ENCODE measurements around the gene TF.

Gene TF

GRCh38 chr3:133744241-133744640 lies 2.0 kb upstream of the TF start:
- Histone ChIP-seq H3K27me3 (ENCODE audit: insufficient read depth, poor library complexity, severe bottlenecking) (peaks cover 26% of the 10 kb centered on the region), H3K4me3 (replicated peaks; ENCODE audit: insufficient read depth, low read length) (no peak overlapping the region), H3K27ac (replicated peaks) (no peak overlapping the region)
- no peak for DNase-seq (ENCODE audit: low read depth in 1 of 2, low spot score in 1 of 2)
- TF ChIP-seq REST (IDR thresholded peaks at IDR 0.05; ENCODE audit: insufficient replicate concordance, low read depth): no peak
- TF ChIP-seq GABPA (IDR thresholded peaks at IDR 0.05; ENCODE audit: low read depth): no peak
- no peak for TF ChIP-seq SPI1 (IDR thresholded peaks at IDR 0.05; ENCODE audit: borderline replicate concordance, low read depth)
- TF ChIP-seq POLR2AphosphoS5 (IDR thresholded peaks at IDR 0.05; ENCODE audit: low read depth): no peak
- no peak for TF ChIP-seq CTCF (IDR thresholded peaks at IDR 0.05; ENCODE audit: insufficient read depth, low read length)

- Histone ChIP-seq H3K4me3 (replicated peaks; ENCODE audit: insufficient read depth, low read length) (no peak overlapping the region), H3K27ac (replicated peaks) (no peak overlapping the region), H3K27me3 (ENCODE audit: insufficient read depth, poor library complexity, severe bottlenecking) (peaks cover 26% of the 10 kb centered on the region)
- no peak for DNase-seq (ENCODE audit: low read depth in 1 of 2, low spot score in 1 of 2)
- TF ChIP-seq SPI1 (IDR thresholded peaks at IDR 0.05; ENCODE audit: borderline replicate concordance, low read depth): no peak
- TF ChIP-seq GABPA (IDR thresholded peaks at IDR 0.05; ENCODE audit: low read depth): no peak
- no peak for TF ChIP-seq POLR2AphosphoS5 (IDR thresholded peaks at IDR 0.05; ENCODE audit: low read depth)
- no peak for TF ChIP-seq CTCF (IDR thresholded peaks at IDR 0.05; ENCODE audit: insufficient read depth, low read length)
- TF ChIP-seq REST (IDR thresholded peaks at IDR 0.05; ENCODE audit: insufficient replicate concordance, low read depth): no peak
These were observed 1.1 kb upstream of the TF start for GRCh38 chr3:133745108-133745507.

GRCh38 chr3:133746712-133747066 lies 496 bp downstream of the TF start:
- Histone ChIP-seq H3K27ac (replicated peaks) (no peak overlapping the region), H3K4me3 (replicated peaks; ENCODE audit: insufficient read depth, low read length) (no peak overlapping the region), H3K27me3 (ENCODE audit: insufficient read depth, poor library complexity, severe bottlenecking) (peaks cover 26% of the 10 kb centered on the region)
- no peak for DNase-seq (ENCODE audit: low read depth in 1 of 2, low spot score in 1 of 2)
- no peak for TF ChIP-seq POLR2AphosphoS5 (IDR thresholded peaks at IDR 0.05; ENCODE audit: low read depth)
- no peak for TF ChIP-seq REST (IDR thresholded peaks at IDR 0.05; ENCODE audit: insufficient replicate concordance, low read depth)
- TF ChIP-seq CTCF (IDR thresholded peaks at IDR 0.05; ENCODE audit: insufficient read depth, low read length): no peak
- TF ChIP-seq GABPA (IDR thresholded peaks at IDR 0.05; ENCODE audit: low read depth): no peak
